ENCODE measurements around the gene GIPC3. TPM values are rescaled to one million over a fixed set of nuclear protein-coding genes. Genes with fewer than 3 reads are reported as not detected.

Gene GIPC3
- total RNA-seq, 2 donors from 2014 or later, result 0.36 to 1.9 TPM

DNA sequence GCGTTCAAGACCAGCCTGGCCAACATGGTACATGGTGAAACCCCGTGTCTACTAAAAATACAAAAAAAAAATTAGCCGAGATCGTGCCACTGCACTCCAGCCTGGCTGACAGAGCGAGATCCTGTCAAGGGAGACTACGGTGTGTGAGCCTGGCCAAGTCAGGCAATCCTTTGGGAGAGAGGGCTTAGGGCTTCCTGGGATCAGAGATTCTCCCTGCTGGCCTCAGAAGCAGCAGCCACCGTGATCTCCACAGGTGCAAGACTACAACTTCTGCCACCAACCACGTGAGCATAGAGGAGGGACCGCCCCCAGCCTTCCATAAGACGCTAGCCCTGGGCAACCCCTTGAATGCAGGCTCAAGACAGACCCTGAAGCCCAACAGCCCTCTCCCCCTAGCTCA is 35.5 kb upstream of the GIPC3 start:
- Histone ChIP-seq H3K4me3 (no peak overlapping the region), H3K4me1 (replicated peaks) (no peaks in the 10 kb centered on the region), H3K36me3 (no peaks in the 10 kb centered on the region), H3K9me3 (no peaks in the 10 kb centered on the region), H3K27ac (no peak overlapping the region), H3K27me3 (replicated peaks; ENCODE audit: insufficient read depth) (no peaks in the 10 kb centered on the region)
- intact Hi-C loops (cut with DNase I), result loop anchor here (5.0 kb wide), 1 partner anchor 67 kb away; no protein-coding TSS in a partner anchor
- TF ChIP-seq POLR2A (IDR thresholded peaks at IDR 0.05) (no peak), POLR2AphosphoS5 (IDR thresholded peaks at IDR 0.05) (no peak)
- TF ChIP-seq, protein P1, sequence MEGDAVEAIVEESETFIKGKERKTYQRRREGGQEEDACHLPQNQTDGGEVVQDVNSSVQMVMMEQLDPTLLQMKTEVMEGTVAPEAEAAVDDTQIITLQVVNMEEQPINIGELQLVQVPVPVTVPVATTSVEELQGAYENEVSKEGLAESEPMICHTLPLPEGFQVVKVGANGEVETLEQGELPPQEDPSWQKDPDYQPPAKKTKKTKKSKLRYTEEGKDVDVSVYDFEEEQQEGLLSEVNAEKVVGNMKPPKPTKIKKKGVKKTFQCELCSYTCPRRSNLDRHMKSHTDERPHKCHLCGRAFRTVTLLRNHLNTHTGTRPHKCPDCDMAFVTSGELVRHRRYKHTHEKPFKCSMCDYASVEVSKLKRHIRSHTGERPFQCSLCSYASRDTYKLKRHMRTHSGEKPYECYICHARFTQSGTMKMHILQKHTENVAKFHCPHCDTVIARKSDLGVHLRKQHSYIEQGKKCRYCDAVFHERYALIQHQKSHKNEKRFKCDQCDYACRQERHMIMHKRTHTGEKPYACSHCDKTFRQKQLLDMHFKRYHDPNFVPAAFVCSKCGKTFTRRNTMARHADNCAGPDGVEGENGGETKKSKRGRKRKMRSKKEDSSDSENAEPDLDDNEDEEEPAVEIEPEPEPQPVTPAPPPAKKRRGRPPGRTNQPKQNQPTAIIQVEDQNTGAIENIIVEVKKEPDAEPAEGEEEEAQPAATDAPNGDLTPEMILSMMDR (IDR thresholded peaks at IDR 0.05), result no peak
- DNase-seq (ENCODE audit: low spot score), result no peak
- WGBS, result 87% methylated on average over 10 of the region's 10 CpGs

DNA sequence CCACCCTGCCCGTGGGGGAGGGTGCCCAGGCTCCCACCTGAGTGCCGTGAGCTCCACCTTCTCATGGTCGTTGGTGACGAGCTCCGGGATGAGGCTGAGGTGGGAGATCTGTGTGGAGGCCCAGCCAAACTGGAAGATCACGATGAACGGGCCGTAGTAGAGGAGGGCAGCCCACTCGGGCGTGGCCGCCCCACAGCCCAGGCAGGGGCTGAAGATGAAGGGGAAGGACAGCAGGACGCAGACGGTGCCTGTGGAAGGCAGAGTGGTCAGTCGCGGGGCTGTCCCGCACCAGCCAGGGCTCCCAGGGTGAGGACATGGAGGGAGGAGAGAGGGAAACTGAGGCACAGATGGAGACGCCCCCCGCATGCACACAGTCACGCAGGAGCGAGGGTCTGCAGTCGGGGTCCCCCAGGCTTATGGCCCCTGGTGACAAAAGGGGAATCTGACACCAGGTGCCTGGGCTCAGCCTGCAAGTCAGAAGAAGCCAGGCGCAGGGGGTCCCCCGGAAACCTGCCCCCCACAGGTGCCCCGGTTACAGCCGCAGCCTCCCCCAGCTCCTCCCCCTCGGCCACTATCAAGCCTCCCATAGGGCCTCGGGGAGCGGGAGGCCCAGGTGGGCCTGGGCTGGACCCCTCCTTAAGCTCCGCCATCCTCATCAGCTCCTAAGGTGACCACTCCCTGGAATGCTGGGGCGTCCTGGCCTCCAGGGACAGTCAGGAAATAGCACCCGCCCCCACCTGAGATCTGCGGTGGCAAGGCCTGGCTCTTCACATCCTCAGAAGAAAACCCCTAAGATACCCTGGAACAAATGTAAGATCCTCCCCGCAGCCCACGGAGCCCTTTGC is 34.1 kb upstream of the GIPC3 start:
- TF ChIP-seq POLR2A (IDR thresholded peaks at IDR 0.05) (no peak), POLR2AphosphoS5 (IDR thresholded peaks at IDR 0.05) (no peak)
- TF ChIP-seq, protein P1 (IDR thresholded peaks at IDR 0.05), result no peak
- DNase-seq (ENCODE audit: low spot score), result no peak
- no peaks in the 10 kb centered on the region for H3K27me3 ChIP-seq (replicated peaks; ENCODE audit: insufficient read depth)
- intact Hi-C loops (cut with DNase I), result no loop called here
- H3K27ac ChIP-seq, result no peak overlapping the region
- WGBS, result 92% methylated on average over 31 of the region's 34 CpGs
- no peaks in the 10 kb centered on the region for H3K36me3 ChIP-seq
- H3K4me3 ChIP-seq, result no peak overlapping the region
- no peaks in the 10 kb centered on the region for H3K9me3 ChIP-seq
- no peaks in the 10 kb centered on the region for H3K4me1 ChIP-seq (replicated peaks)

DNA sequence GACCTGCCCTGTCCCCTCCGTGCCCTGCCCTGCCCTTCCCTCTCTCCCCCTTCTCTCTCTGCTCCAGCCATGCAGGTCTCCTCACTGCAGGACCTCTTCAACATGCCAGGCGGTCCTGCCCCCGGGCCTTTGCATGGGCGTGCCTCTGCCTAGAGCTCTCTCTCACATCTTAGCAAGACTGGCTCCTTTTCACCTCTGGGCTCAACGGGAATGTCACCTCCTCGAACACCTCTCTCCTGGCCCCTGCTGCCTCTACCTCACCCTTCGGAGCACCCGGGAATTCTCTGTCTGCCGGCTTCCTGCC is 33.5 kb upstream of the GIPC3 start:
- TF ChIP-seq, protein P1 (IDR thresholded peaks at IDR 0.05), result no peak
- no peak for TF ChIP-seq POLR2AphosphoS5 (IDR thresholded peaks at IDR 0.05)
- TF ChIP-seq POLR2A (IDR thresholded peaks at IDR 0.05), result no peak
- H3K27ac ChIP-seq, result no peak overlapping the region
- intact Hi-C loops (cut with DNase I), result no loop called here
- no peak for DNase-seq (ENCODE audit: low spot score)
- H3K27me3 ChIP-seq (replicated peaks; ENCODE audit: insufficient read depth), result no peaks in the 10 kb centered on the region
- H3K9me3 ChIP-seq, result no peaks in the 10 kb centered on the region
- H3K4me1 ChIP-seq (replicated peaks), result no peaks in the 10 kb centered on the region
- no peak overlapping the region for H3K4me3 ChIP-seq
- WGBS, result 82% methylated on average over 9 of the region's 9 CpGs
- H3K36me3 ChIP-seq, result no peaks in the 10 kb centered on the region

DNA sequence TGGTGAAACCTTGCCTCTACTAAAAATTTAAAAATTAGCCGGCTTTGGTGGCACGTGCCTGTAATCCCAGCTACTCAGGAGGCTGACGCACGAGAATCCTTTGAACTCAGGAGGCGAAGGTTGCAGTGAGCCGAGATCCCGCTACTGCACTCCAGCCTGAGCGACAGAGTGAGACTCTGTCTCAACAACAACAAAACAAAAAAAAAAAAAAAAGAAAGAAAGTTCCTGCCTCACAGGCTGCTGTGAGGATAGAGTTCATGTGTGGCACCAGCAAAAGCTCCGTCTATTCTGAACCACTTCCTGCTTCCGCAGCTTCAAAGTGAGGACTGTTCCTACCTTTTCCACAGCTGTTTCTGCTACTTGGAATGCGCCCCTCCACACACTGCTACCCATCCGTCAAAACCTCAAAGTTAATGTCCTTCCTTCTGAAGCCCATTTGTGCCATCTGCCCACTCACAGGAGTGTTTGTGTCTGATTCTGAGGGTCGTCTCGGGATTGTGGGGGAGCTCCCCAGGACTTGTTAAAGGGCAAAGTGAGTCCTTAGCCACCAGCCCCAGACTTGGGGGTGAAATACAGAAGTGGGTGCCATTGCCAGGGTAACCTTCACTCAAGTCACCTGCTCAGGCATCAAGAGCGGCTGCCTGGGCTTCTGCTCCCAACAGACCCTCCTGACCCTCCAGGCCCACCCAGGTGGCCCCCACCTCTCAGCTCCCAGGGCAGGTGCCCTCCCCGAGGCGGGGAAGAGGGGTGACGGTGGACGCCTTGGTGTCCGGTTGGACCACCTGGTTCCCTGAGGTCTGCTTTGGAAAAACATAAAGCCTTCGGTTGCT is 30.8 kb upstream of the GIPC3 start:
- Histone ChIP-seq H3K27me3 (replicated peaks; ENCODE audit: insufficient read depth) (no peaks in the 10 kb centered on the region), H3K4me3 (no peak overlapping the region), H3K9me3 (no peaks in the 10 kb centered on the region), H3K4me1 (replicated peaks) (no peaks in the 10 kb centered on the region), H3K27ac (no peak overlapping the region), H3K36me3 (no peaks in the 10 kb centered on the region)
- TF ChIP-seq, protein P1 (IDR thresholded peaks at IDR 0.05), result no peak
- TF ChIP-seq POLR2AphosphoS5 (IDR thresholded peaks at IDR 0.05), result no peak
- TF ChIP-seq POLR2A (IDR thresholded peaks at IDR 0.05), result no peak
- 86% methylated on average over 21 of the region's 21 CpGs for WGBS
- intact Hi-C loops (cut with DNase I), result no loop called here
- DNase-seq (ENCODE audit: low spot score), result no peak

Data from prostate gland (tissue), 2 donors.